Fibroblast of lung (primary cell): Measurements from ENCODE around the gene NHS. TPM values are rescaled to one million over a fixed set of nuclear protein-coding genes. Genes with fewer than 3 reads are reported as not detected.

Experiments
- DNase-seq, 2 donors: peaks; one replicate each; pipeline versions ENCODE4 v3.0.0 to v3.0.0-alpha.2; 2010; ENCODE audit warnings: low read depth in 2 of 2
- H2AFZ ChIP-seq: 2 replicates; pipeline ENCODE4 v1.5.1; 2012; ENCODE audit warnings: low read length, control low read depth, inconsistent platforms
- H3K27ac ChIP-seq: 2 replicates; pipeline ENCODE4 v1.5.1; 2011; ENCODE audit warnings: low read length, control low read depth; ENCODE audit not compliant: insufficient read depth
- H3K27me3 ChIP-seq: 2 replicates; pipeline ENCODE4 v1.5.1; 2011; ENCODE audit warnings: mild to moderate bottlenecking, low read length; ENCODE audit not compliant: control insufficient read depth, insufficient read depth
- H3K36me3 ChIP-seq: 2 replicates; pipeline ENCODE4 v1.5.1; 2011; ENCODE audit warnings: low read length; ENCODE audit not compliant: control insufficient read depth, insufficient read depth
- H3K4me1 ChIP-seq: 2 replicates; pipeline ENCODE4 v1.5.1; 2011; ENCODE audit warnings: low read length; ENCODE audit not compliant: control insufficient read depth, insufficient read depth; ENCODE audit errors: extremely low read depth
- H3K4me2 ChIP-seq: 2 replicates; pipeline ENCODE4 v1.5.1; 2011; ENCODE audit warnings: low read length, control low read depth; ENCODE audit not compliant: insufficient read depth; ENCODE audit errors: extremely low read depth
- H3K4me3 ChIP-seq, 4 experiments: fragments of 200-600 bp in 1 of 4; sonication (generic) in 1 of 4; replicated peaks in 1 of 4; 2 replicates each; pipeline ENCODE4 v1.5.1; 2011 to 2016; ENCODE audit warnings: low read length in 4 of 4, low read depth in 3 of 4, mild to moderate bottlenecking in 3 of 4, control low read depth in 2 of 4, inconsistent platforms in 1 of 4, mixed read lengths in 1 of 4; ENCODE audit not compliant: insufficient read depth in 1 of 4; ENCODE audit errors: control extremely low read depth in 1 of 4
- H3K79me2 ChIP-seq: 2 replicates; pipeline ENCODE4 v1.5.1; 2012; ENCODE audit warnings: mild to moderate bottlenecking, low read length, inconsistent platforms; ENCODE audit not compliant: control insufficient read depth, insufficient read depth
- H3K9ac ChIP-seq: 2 replicates; pipeline ENCODE4 v1.5.1; 2011; ENCODE audit warnings: mild to moderate bottlenecking, low read length, control low read depth; ENCODE audit not compliant: insufficient read depth
- H3K9me3 ChIP-seq: 2 replicates; pipeline ENCODE4 v1.5.1; 2012; ENCODE audit warnings: low read depth, low read length; ENCODE audit not compliant: control insufficient read depth, insufficient read depth
- H4K20me1 ChIP-seq: 2 replicates; pipeline ENCODE4 v1.5.1; 2011; ENCODE audit warnings: low read length; ENCODE audit not compliant: control insufficient read depth, insufficient read depth; ENCODE audit errors: extremely low read depth
- EZH2 ChIP-seq: IDR thresholded peaks from 2 replicates; pipeline ENCODE4 v1.5.1; 2012; ENCODE audit warnings: low read length, control low read depth, mild to moderate bottlenecking; ENCODE audit errors: missing control alignments
- polyA plus RNA-seq, 2 donors: library from polyadenylated mRNA; depleted of rRNA in 1 of 2; stranded (reverse) in 1 of 2; unstranded in 1 of 2; fragments of >200 nt; gene quantifications; 2 replicates each; pipeline ENCODE4 v1.2.1, GENCODE V29; 2011 to 2012; ENCODE audit warnings: missing spikeins in 1 of 2
- total RNA-seq: library from RNA; depleted of rRNA; stranded (reverse); fragments of >200 nt; gene quantifications from 2 replicates; pipeline ENCODE4 v1.2.1, GENCODE V29; 2014
- TF ChIP-seq, protein P1 (sequence below), 2 donors: IDR thresholded peaks in 1 of 2; conservative IDR thresholded peaks in 1 of 2; 1 replicate in 1 of 2; 2 replicates in 1 of 2; pipeline ENCODE4 v1.5.1; 2011 to 2012; ENCODE audit warnings: low read length in 2 of 2, control low read depth in 1 of 2, inconsistent platforms in 1 of 2, low read depth in 1 of 2, mild to moderate bottlenecking in 1 of 2

The NHS gene
- total and polyA plus RNA-seq, 2 donors (not counting 1 experiment from before 2014, with no cell fraction given), result 1.4 to 3.8 TPM

- no peak overlapping the region for H3K9ac ChIP-seq
- H3K27ac ChIP-seq, result no peak overlapping the region
- H3K36me3 ChIP-seq, result no peaks in the 10 kb centered on the region
- no peak for DNase-seq
- no peaks in the 10 kb centered on the region for H3K4me1 ChIP-seq
- H3K79me2 ChIP-seq, result no peaks in the 10 kb centered on the region
- H4K20me1 ChIP-seq, result no peaks in the 10 kb centered on the region
- H3K9me3 ChIP-seq, result no peaks in the 10 kb centered on the region
- H2AFZ ChIP-seq, result no peak overlapping the region
- H3K27me3 ChIP-seq, result no peaks in the 10 kb centered on the region
- TF ChIP-seq EZH2, result no peak
- TF ChIP-seq, protein P1, sequence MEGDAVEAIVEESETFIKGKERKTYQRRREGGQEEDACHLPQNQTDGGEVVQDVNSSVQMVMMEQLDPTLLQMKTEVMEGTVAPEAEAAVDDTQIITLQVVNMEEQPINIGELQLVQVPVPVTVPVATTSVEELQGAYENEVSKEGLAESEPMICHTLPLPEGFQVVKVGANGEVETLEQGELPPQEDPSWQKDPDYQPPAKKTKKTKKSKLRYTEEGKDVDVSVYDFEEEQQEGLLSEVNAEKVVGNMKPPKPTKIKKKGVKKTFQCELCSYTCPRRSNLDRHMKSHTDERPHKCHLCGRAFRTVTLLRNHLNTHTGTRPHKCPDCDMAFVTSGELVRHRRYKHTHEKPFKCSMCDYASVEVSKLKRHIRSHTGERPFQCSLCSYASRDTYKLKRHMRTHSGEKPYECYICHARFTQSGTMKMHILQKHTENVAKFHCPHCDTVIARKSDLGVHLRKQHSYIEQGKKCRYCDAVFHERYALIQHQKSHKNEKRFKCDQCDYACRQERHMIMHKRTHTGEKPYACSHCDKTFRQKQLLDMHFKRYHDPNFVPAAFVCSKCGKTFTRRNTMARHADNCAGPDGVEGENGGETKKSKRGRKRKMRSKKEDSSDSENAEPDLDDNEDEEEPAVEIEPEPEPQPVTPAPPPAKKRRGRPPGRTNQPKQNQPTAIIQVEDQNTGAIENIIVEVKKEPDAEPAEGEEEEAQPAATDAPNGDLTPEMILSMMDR (conservative IDR thresholded peaks at IDR 0.05 in 1 of 2, IDR thresholded peaks at IDR 0.05 in 1 of 2; ENCODE audit: low read depth in 1 of 2, low read length in 2 of 2), result no peak
- no peak overlapping the region for H3K4me2 ChIP-seq
- no peak overlapping the region for H3K4me3 ChIP-seq
Observed at GRCh38 chrX:17610788-17611187, 235.8 kb downstream of the NHS start.

DNA sequence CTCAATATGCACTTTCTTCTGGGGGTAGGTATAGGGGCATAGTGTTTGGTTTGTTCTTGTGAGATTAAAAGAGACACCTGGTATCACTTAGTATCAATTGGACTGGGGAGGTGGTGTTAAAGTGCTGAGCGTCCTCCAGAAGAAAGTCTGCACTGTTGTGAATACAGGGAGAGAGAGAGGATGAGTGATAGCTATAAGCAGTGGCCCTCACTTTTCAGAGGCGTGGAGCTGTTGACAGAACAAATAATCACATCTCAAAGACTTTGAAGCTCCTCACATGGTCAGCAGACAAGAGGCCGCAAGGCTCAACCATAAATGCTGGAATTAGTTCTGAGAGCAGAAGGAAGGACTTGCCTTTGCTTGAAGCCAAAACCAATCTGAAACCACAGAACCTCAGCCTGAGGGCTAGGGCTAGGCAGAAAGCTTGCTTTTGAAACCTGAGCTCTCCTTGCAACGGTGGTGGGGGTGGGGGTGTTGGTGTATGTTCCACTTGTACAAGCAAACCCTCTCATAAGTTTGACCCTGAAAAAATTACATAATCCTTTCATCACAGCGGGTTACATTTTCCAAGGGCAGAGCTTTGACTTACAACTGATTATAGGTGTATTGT is 239.1 kb downstream of the NHS start:
- Histone ChIP-seq H2AFZ (no peak overlapping the region), H3K4me2 (no peak overlapping the region), H3K36me3 (no peaks in the 10 kb centered on the region), H3K9me3 (no peaks in the 10 kb centered on the region), H3K4me3 (no peak overlapping the region), H3K79me2 (no peaks in the 10 kb centered on the region), H3K4me1 (no peaks in the 10 kb centered on the region), H3K9ac (no peak overlapping the region), H3K27me3 (no peaks in the 10 kb centered on the region), H4K20me1 (no peaks in the 10 kb centered on the region), H3K27ac (no peak overlapping the region)
- TF ChIP-seq, protein P1 (conservative IDR thresholded peaks at IDR 0.05 in 1 of 2, IDR thresholded peaks at IDR 0.05 in 1 of 2; ENCODE audit: low read depth in 1 of 2, low read length in 2 of 2), result no peak
- peak; percentile 66 to 88 for DNase-seq

DNA sequence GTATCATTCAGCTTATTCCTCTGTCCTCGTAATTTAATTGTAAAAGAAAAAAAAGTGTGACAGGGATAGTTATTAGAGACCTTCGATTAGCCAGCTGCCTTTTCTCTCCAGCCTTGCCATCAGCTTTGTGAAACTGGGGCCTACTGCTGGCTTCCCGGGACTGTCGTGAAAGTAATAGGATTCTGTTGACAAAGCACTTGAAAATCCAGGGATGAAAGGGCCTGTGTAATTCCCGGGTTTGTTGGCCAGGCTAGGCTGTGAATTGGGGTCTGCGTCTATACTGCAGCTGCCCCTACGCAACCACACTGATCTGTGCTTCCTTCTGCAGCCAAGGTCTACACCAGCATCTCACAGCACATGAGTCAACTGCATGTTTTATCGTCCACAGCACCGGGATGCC is 241.9 kb downstream of the NHS start:
- Histone ChIP-seq H3K9me3 (no peaks in the 10 kb centered on the region), H3K27ac (no peak overlapping the region), H3K4me2 (no peak overlapping the region), H3K79me2 (no peaks in the 10 kb centered on the region), H3K36me3 (no peaks in the 10 kb centered on the region), H3K27me3 (no peaks in the 10 kb centered on the region), H3K9ac (no peak overlapping the region), H3K4me1 (no peaks in the 10 kb centered on the region), H2AFZ (no peak overlapping the region), H4K20me1 (no peaks in the 10 kb centered on the region), H3K4me3 (no peak overlapping the region)
- TF ChIP-seq, protein P1 (conservative IDR thresholded peaks at IDR 0.05 in 1 of 2, IDR thresholded peaks at IDR 0.05 in 1 of 2; ENCODE audit: low read depth in 1 of 2, low read length in 2 of 2), result no peak
- no peak for TF ChIP-seq EZH2
- DNase-seq, result no peak
